ENCODE measurements around the gene GEMIN4. TPM values are rescaled to one million over a fixed set of nuclear protein-coding genes. Genes with fewer than 3 reads are reported as not detected.

The GEMIN4 gene
- total and polyA plus RNA-seq, 2 experiments from 2014 or later, result 14.1 to 45.0 TPM

DNA sequence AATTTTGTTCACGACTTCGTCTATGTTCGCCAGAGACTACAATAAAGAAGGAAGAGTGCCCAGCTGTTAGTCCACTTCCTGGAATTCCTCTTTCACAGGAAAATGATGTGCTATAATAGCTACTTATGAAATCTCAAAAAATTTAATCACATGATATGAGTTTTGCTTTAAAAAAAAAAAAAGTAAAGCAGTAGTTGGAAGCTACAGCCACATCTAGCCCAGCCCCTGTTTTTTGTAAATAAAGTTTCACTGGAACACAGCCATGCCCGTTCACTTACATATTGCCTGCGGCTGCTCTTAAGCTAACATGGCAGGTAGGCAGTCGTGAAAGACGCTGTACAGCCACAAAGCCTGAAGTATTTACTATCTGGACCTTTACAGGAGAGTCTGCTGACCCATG is 52.7 kb downstream of the GEMIN4 start:
- Histone ChIP-seq H2AFZ (no peak overlapping the region), H3K27me3 (ENCODE audit: insufficient read depth) (no peaks in the 10 kb centered on the region), H3K4me3 (no peak overlapping the region), H3K27ac (ENCODE audit: low read depth) (no peak overlapping the region), H3F3A (replicated peaks; ENCODE audit: low read depth) (peaks cover 3% of the 10 kb centered on the region; the same call in 1 of the 2 replicates), H3K9me2 (ENCODE audit: insufficient read depth) (no peaks in the 10 kb centered on the region), H3K4me1 (ENCODE audit: insufficient read depth) (0 out of 2 replicates have a peak, but pooled peaks cover 2% of the 10 kb centered on the region), H4K20me1 (replicated peaks; ENCODE audit: insufficient read depth) (peaks cover 4% of the 10 kb centered on the region), H3K79me2 (replicated peaks; ENCODE audit: insufficient read depth) (no peaks in the 10 kb centered on the region; the same call in 1 of the 2 replicates), H3K36me3 (ENCODE audit: insufficient read depth) (0 out of 2 replicates have a peak, but pooled peaks cover 4% of the 10 kb centered on the region), H3K4me2 (no peak overlapping the region)
- no peak overlapping the region for H3K4me3 Mint-ChIP-seq
- H3K27ac Mint-ChIP-seq, result no peak overlapping the region
- TF ChIP-seq NANOG (IDR thresholded peaks at IDR 0.05; ENCODE audit: borderline replicate concordance) (no peak), JUNB (IDR thresholded peaks at IDR 0.05; ENCODE audit: unreplicated experiment) (no peak), POLR2AphosphoS5 (IDR thresholded peaks at IDR 0.05; ENCODE audit: low read depth) (no peak), ZNF114 (CRISPR knock-in tag; IDR thresholded peaks at IDR 0.05) (no peak), EZH2 (IDR thresholded peaks at IDR 0.05; ENCODE audit: low read depth, unreplicated experiment) (no peak), CREB1 (CRISPR knock-in tag; IDR thresholded peaks at IDR 0.05; ENCODE audit: low read depth) (no peak), STAT1 (IDR thresholded peaks at IDR 0.05; ENCODE audit: unreplicated experiment) (no peak), ZNF331 (CRISPR knock-in tag; IDR thresholded peaks at IDR 0.05; ENCODE audit: low read depth) (no peak), EZH2phosphoT487 (IDR thresholded peaks at IDR 0.05; ENCODE audit: unreplicated experiment) (no peak)
- TF ChIP-seq, protein P1, sequence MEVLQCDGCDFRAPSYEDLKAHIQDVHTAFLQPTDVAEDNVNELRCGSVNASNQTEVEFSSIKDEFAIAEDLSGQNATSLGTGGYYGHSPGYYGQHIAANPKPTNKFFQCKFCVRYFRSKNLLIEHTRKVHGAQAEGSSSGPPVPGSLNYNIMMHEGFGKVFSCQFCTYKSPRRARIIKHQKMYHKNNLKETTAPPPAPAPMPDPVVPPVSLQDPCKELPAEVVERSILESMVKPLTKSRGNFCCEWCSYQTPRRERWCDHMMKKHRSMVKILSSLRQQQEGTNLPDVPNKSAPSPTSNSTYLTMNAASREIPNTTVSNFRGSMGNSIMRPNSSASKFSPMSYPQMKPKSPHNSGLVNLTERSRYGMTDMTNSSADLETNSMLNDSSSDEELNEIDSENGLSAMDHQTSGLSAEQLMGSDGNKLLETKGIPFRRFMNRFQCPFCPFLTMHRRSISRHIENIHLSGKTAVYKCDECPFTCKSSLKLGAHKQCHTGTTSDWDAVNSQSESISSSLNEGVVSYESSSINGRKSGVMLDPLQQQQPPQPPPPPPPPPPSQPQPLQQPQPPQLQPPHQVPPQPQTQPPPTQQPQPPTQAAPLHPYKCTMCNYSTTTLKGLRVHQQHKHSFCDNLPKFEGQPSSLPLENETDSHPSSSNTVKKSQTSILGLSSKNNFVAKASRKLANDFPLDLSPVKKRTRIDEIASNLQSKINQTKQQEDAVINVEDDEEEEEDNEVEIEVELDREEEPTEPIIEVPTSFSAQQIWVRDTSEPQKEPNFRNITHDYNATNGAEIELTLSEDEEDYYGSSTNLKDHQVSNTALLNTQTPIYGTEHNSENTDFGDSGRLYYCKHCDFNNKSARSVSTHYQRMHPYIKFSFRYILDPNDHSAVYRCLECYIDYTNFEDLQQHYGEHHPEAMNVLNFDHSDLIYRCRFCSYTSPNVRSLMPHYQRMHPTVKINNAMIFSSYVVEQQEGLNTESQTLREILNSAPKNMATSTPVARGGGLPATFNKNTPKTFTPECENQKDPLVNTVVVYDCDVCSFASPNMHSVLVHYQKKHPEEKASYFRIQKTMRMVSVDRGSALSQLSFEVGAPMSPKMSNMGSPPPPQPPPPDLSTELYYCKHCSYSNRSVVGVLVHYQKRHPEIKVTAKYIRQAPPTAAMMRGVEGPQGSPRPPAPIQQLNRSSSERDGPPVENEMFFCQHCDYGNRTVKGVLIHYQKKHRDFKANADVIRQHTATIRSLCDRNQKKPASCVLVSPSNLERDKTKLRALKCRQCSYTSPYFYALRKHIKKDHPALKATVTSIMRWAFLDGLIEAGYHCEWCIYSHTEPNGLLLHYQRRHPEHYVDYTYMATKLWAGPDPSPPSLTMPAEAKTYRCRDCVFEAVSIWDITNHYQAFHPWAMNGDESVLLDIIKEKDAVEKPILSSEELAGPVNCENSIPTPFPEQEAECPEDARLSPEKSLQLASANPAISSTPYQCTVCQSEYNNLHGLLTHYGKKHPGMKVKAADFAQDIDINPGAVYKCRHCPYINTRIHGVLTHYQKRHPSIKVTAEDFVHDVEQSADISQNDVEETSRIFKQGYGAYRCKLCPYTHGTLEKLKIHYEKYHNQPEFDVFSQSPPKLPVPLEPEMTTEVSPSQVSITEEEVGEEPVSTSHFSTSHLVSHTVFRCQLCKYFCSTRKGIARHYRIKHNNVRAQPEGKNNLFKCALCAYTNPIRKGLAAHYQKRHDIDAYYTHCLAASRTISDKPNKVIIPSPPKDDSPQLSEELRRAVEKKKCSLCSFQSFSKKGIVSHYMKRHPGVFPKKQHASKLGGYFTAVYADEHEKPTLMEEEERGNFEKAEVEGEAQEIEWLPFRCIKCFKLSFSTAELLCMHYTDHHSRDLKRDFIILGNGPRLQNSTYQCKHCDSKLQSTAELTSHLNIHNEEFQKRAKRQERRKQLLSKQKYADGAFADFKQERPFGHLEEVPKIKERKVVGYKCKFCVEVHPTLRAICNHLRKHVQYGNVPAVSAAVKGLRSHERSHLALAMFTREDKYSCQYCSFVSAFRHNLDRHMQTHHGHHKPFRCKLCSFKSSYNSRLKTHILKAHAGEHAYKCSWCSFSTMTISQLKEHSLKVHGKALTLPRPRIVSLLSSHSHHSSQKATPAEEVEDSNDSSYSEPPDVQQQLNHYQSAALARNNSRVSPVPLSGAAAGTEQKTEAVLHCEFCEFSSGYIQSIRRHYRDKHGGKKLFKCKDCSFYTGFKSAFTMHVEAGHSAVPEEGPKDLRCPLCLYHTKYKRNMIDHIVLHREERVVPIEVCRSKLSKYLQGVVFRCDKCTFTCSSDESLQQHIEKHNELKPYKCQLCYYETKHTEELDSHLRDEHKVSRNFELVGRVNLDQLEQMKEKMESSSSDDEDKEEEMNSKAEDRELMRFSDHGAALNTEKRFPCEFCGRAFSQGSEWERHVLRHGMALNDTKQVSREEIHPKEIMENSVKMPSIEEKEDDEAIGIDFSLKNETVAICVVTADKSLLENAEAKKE (CRISPR knock-in tag; IDR thresholded peaks at IDR 0.05), result no peak
- TF ChIP-seq, protein P2, sequence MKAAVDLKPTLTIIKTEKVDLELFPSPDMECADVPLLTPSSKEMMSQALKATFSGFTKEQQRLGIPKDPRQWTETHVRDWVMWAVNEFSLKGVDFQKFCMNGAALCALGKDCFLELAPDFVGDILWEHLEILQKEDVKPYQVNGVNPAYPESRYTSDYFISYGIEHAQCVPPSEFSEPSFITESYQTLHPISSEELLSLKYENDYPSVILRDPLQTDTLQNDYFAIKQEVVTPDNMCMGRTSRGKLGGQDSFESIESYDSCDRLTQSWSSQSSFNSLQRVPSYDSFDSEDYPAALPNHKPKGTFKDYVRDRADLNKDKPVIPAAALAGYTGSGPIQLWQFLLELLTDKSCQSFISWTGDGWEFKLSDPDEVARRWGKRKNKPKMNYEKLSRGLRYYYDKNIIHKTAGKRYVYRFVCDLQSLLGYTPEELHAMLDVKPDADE (IDR thresholded peaks at IDR 0.05), result no peak
- TF ChIP-seq, protein P3, sequence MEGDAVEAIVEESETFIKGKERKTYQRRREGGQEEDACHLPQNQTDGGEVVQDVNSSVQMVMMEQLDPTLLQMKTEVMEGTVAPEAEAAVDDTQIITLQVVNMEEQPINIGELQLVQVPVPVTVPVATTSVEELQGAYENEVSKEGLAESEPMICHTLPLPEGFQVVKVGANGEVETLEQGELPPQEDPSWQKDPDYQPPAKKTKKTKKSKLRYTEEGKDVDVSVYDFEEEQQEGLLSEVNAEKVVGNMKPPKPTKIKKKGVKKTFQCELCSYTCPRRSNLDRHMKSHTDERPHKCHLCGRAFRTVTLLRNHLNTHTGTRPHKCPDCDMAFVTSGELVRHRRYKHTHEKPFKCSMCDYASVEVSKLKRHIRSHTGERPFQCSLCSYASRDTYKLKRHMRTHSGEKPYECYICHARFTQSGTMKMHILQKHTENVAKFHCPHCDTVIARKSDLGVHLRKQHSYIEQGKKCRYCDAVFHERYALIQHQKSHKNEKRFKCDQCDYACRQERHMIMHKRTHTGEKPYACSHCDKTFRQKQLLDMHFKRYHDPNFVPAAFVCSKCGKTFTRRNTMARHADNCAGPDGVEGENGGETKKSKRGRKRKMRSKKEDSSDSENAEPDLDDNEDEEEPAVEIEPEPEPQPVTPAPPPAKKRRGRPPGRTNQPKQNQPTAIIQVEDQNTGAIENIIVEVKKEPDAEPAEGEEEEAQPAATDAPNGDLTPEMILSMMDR (conservative IDR thresholded peaks at IDR 0.05; ENCODE audit: low read depth in 2 of 2), result no peak
- TF ChIP-seq, protein P4, sequence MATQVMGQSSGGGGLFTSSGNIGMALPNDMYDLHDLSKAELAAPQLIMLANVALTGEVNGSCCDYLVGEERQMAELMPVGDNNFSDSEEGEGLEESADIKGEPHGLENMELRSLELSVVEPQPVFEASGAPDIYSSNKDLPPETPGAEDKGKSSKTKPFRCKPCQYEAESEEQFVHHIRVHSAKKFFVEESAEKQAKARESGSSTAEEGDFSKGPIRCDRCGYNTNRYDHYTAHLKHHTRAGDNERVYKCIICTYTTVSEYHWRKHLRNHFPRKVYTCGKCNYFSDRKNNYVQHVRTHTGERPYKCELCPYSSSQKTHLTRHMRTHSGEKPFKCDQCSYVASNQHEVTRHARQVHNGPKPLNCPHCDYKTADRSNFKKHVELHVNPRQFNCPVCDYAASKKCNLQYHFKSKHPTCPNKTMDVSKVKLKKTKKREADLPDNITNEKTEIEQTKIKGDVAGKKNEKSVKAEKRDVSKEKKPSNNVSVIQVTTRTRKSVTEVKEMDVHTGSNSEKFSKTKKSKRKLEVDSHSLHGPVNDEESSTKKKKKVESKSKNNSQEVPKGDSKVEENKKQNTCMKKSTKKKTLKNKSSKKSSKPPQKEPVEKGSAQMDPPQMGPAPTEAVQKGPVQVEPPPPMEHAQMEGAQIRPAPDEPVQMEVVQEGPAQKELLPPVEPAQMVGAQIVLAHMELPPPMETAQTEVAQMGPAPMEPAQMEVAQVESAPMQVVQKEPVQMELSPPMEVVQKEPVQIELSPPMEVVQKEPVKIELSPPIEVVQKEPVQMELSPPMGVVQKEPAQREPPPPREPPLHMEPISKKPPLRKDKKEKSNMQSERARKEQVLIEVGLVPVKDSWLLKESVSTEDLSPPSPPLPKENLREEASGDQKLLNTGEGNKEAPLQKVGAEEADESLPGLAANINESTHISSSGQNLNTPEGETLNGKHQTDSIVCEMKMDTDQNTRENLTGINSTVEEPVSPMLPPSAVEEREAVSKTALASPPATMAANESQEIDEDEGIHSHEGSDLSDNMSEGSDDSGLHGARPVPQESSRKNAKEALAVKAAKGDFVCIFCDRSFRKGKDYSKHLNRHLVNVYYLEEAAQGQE (IDR thresholded peaks at IDR 0.05; ENCODE audit: unreplicated experiment), result no peak
- no peaks in the 10 kb centered on the region for H3K9me3 Mint-ChIP-seq
- no peak for DNase-seq (ENCODE audit: low spot score)
- no peaks in the 10 kb centered on the region for H3K27me3 Mint-ChIP-seq (ENCODE audit: insufficient read depth, low read depth, poor library complexity)
- ATAC-seq, result no peak
- H3K36me3 Mint-ChIP-seq (ENCODE audit: low read depth), result peaks cover 10% of the 10 kb centered on the region
- H3K4me1 Mint-ChIP-seq, result 0 out of 3 replicates have a peak, but pooled peaks cover under 1% of the 10 kb centered on the region
